GM18868 (cell line): Measurements from ENCODE around the gene CDK8.

Experiments
- ATAC-seq: cut with Tn5 transposase; IDR thresholded peaks from one replicate; pipeline ENCODE4 v1.9.1; 2021; ENCODE audit warnings: mild to moderate bottlenecking, moderate library complexity; ENCODE audit not compliant: unreplicated experiment

CDK8 gene

DNA sequence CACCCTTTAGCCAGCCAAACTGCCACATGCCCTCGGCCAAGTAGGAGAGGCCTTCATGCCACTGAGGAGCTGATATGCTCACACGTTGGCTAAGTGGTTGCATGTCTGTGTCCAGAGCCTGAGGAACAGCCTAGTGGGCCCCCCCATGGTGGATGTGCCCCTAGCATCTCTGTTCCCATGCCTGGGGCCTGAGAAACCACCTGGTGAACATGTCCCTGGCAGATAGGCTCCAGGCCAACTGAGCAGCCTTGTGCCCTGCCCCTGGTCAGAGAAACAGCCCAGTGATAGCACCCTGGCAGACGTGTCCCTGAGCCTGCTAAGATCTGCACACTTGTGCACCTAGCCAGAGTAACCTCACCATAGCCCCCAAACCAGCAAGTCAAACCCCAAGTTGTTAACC lies 181.7 kb downstream of the CDK8 start:
- no peak for ATAC-seq

GRCh38 chr13:26436914-26437313 lies 183.0 kb downstream of the CDK8 start:
- ATAC-seq: no peak

DNA sequence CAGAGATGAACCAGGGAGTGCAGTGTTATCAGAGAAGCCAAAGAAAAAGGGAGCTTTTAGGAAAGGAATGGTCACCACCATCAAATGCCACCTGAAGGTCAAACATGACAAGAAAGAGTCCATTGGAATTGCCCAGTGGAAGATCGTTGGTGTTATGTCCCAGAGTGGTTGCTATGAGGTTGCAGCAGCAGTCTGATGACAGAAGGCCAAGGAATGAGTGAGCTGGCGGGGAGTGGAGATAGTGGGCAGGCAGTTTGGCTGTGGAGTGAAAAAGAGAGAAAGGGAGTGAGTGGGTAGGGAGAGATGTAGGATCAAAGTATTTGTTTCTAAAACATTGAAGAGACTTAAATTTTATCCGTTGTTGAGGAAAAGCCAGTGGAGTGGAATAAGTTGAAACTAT lies 186.2 kb downstream of the CDK8 start:
- no peak for ATAC-seq

DNA sequence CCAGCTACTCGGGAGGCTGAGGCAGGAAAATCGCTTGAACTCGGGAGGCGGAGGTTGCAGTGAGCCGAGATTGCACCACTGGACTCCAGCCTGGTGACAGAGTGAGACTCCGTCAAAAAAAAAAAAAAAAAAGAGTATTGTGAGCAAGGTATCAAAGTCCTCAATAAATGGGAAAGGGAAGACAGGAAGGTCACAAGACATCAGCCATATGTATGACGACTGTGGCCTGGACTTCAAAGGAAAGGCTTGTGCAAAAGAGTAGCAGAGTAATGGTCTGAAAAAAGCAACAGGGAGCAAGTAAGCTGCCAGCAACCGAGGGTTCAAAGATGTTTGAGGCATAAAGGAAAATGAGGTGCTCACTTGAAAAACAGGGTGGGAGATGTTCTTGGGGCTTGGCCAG lies 187.5 kb downstream of the CDK8 start:
- ATAC-seq: no peak

GRCh38 chr13:26442541-26442940 lies 188.6 kb downstream of the CDK8 start:
- ATAC-seq: no peak

- ATAC-seq: no peak
Measured at GRCh38 chr13:26445092-26445491, 191.2 kb downstream of the CDK8 start.

DNA sequence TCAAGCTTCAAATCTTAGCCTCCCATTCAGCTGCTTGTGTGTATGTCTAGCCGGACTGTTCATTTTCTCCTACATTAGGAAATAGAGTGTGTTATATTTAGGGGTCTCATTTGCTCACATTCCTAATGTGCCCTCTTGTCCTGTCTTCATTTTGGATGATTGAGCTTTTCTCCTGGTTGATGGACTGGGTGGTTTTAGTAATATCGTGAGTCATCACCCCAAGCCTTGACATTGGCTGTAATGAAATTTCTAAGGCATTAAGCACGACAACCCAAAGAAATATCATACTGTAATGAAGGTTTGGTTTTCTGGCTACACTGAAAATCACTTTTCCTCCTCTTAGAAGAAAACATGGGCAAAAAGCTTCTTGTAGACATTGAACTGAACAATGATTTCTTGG lies 192.8 kb downstream of the CDK8 start:
- no peak for ATAC-seq

GRCh38 chr13:26448032-26448431 lies 194.1 kb downstream of the CDK8 start:
- ATAC-seq: no peak

GRCh38 chr13:26449063-26449848 lies 195.3 kb downstream of the CDK8 start:
- no peak for ATAC-seq
